ENCODE data around the gene SMARCD2.
"Not testable (repeated sequence)": the region's sequence is repeated elsewhere in the genome, so short reads cannot be mapped to it uniquely, and the experiment has no call there.

SMARCD2 gene

GRCh38 chr17:63850401-63850800 lies 7.9 kb upstream of the SMARCD2 start:
- no peak for DNase-seq (ENCODE audit: low read depth, low spot score)

- peak; percentile 87 for DNase-seq (ENCODE audit: low read depth, low spot score)
These were observed 6.6 kb upstream of the SMARCD2 start for GRCh38 chr17:63848834-63849689.

DNA sequence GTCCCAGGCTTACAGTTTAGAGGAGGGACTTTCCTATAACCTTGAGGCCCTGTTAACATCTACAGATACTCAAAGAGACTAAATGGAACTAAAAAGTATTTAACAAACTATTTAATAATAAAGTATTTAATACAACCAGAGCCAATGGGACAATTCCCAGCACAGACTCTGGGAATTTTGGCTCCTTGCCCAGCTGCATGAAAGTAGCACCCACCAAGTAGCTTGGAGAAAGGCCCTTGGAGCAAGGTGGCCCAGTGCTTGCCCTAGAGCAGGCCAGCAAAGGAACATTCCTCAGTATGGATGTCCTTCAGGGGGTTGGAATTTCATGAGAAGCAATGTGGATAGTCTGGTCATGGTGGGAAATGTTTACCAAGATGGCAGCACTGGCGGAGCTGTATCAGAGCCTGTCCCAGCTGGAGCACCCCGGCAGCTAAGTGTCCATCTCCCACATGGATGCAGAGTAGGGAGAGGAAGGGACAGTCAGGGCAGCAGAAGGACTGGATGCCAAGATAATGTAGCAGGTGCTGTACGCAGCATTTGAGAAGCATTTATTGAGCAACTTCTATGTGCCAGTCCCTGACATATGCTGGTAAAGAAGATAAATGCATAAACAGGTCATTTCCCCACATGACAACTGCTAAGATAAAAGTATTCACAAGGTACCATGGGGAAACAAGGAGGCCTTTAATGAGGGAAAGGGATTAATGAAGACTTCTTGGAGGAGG lies 5.2 kb upstream of the SMARCD2 start:
- no peak for DNase-seq (ENCODE audit: low read depth, low spot score)

DNA sequence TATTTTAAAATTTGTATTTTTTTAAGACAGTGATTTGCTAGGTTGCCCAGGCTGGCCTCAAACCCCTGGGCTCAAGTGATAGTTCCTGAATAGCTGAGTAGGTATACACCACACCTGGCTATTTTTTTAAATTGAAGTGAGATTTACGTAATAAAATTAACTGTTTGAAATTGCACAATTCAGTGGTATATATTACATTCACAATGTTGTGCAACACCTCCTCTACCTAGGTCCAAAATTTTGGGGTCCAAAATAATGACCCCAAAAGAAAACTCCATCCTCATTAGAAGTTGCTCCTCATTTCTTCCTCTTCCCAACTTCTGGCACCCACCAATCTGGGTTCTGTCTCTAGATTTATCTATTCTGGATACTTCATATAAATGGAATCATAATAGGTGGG lies 3.0 kb upstream of the SMARCD2 start:
- DNase-seq (ENCODE audit: low read depth, low spot score), result no peak

- no peak for DNase-seq (ENCODE audit: low read depth, low spot score)
These were observed 1.6 kb upstream of the SMARCD2 start for GRCh38 chr17:63843910-63844677.

DNA sequence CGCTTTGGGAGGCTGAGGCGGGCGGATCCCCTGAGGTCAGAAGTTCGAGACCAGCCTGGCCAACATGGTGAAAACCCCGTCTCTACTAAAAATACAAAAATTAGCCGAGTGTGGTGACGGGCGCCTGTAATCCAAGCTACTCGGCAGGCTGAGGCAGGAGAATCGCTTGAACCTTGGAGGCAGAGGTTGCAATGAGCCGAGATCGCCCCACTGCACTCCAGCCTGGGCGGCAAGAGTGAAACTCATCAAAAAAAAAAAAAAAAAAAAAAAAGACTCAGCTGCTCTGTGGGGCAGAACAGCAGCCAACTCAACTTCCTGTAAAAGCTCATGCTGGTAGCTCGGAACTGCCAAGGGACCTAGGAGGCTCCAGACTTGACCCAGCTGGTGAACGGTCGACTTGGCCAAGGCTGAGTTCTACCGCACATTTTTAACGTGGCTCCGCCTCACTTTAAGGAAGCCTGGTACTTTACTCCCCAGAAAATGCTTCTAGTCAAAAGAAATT lies 953 bp upstream of the SMARCD2 start:
- not testable (repeated sequence) for DNase-seq (ENCODE audit: low read depth, low spot score)

DNA sequence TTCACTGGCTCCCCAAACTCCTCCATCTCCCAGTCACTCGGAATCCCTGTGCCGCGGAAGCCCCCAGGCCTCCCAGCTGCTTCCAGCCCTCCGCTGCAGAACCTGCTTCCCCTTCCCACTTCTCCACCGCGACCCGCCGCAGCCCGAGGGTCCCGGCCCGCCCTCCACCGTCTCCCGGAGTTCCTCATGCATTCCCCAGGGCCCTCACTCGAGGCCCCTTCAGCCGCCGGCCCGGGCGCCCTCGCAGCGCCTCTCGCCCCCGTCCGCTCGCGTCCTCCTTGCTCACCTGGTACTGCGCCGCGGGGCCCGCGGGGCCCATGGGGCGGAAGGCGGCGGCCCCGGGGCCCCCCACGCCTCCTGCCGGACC lies 329 bp downstream of the SMARCD2 start:
- DNase-seq (ENCODE audit: low read depth, low spot score), result no peak

- no peak for DNase-seq (ENCODE audit: low read depth, low spot score)
These were observed 924 bp downstream of the SMARCD2 start for GRCh38 chr17:63841350-63842172.

- DNase-seq (ENCODE audit: low read depth, low spot score), result no peak
These were observed 1.7 kb downstream of the SMARCD2 start for GRCh38 chr17:63840591-63841349.

DNA sequence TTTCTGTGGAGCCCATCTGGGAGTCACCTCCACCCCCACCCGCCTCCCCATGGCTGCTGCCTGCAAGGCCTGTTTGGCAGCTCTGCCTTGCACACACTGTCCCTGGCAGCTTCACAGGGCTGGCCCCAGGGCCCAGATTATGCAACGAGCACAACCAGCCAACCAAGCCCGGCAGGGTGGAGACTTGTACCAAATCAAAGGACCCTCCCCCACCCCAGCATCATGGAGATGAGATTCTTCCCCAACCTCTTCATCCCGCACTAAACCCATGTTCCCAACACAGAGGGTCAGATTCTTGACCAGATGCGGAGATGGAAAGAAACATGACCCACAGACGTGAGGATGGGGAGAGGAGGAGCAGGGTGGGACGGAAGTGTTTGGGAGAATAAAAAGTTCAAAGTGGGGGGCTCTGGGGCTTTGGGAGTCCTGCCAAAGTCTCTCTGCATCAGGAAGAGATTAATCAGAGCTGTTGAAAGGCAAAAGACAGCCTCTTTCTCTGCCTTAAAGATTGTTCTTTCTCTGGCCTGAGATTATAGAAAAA lies 3.8 kb downstream of the SMARCD2 start:
- DNase-seq (ENCODE audit: low read depth, low spot score), result no peak

DNA sequence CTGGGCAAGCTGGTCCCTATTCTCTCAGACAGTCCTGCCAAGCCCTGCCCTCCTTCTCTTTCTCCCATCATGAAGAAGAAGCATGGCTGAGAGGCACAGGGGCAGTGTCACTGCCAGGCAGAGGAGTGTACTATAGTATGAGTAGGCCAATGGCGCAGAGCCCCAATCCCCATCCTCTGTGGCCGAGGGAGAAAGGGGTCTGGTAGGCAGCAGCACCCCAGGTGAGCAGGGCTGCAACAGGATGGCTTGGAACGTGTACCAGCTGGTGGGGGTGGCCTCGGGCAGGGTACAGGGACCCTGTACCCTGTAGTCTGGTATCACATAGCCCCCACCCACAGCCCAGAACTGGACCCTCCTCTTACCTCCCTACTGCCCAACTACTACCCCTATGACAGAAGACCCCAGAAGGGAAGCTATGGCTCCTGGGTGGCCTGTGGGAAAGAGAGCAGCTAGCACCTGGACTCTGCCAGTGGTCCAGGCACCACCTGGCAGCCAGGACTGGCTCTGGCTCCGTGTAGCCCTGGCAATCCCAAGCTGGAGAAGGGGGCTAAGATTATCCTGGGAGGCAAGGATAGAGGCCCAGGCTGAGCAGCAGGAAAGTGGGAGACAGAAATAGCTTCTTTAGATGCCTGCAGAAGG lies 4.4 kb downstream of the SMARCD2 start:
- DNase-seq (ENCODE audit: low read depth, low spot score), result no peak

GRCh38 chr17:63837480-63837879 lies 5.0 kb downstream of the SMARCD2 start:
- no peak for DNase-seq (ENCODE audit: low read depth, low spot score)

DNA sequence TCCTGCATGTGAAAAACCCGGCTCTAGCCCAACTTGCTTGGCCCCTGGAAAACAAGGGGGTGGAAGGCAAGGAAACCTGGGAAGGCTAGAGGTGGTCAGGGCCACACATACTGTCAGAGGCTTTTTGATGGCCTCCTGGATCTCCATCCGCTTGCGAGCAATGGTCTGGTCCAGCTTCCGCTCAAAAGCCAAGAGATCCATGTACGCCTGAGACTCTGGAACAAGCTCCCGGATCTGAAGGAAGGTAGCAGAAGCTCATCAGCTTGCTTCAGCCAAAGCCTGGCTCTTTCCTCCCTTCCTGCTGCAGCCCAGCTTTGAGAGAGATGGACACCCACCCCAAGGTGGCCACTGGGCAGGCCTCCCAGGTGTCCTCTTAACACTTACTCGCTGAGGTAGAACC lies 5.7 kb downstream of the SMARCD2 start:
- DNase-seq (ENCODE audit: low read depth, low spot score), result no peak

- DNase-seq (ENCODE audit: low read depth, low spot score), result no peak
These were observed 7.2 kb downstream of the SMARCD2 start for GRCh38 chr17:63835167-63835720.

DNA sequence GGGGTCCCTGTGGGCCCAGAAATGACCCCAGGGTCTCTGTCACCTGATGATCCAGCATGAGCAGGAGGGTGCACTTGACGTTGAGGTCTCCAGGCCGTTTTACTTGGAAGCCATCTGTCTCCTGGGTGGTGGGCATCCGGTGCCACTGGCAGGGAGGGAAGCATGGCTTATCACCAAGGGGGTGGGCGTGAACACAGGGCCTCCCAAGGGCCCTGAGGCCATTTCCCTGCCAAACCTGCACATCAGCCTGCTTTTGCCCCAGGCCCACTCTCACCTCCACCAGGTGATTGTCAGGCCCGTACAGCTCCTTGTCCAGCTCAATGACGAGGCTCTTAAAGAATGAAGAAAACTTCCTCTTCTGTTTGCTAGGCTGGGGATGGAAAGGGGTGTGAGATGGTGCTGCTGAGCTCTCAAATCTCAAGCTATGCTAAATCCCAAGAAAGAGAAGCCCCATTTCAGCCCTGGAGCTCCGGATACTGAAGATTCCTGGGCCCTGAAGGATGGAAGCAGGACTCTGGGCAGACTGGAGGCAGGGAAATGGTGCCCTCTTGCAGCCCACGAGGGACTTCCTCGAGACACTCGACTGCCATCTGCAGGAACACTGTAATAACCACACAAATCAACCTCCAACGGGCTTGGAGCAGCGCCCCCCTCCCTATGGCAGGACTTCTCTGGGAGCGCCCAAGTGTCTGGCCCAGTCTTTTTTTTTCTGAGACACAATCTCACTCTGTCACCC lies 7.9 kb downstream of the SMARCD2 start:
- no peak for DNase-seq (ENCODE audit: low read depth, low spot score)

DNA sequence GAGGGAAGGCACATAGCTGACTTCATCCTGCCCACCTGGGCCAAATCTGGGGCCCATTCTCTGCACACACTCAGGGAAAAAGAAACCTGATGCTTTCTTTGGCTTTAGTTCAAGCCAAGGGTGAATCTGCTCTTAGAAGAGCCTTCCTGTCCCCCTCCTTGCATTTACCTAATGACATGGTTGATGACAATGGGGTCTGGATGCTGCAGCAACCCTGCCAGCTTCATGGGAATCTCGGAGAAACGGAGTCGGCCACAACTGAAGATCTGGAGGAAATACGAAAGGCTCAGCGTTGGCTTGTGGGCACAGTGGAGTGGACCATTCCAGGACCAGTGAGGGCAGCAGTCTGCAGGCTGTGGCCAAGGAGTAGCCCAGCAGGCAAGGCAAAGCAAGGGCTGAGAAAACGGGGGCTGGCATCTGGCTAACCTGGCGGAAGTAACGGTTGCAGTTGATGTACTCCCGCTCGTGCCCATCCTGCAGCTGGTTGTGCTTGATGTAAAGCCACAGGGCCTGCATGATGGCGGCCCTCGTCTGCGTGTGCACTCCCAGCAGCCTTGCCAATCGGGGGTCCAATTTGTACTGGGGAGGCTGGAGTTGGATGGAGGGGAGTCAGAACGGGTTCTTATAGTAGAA lies 8.6 kb downstream of the SMARCD2 start:
- DNase-seq (ENCODE audit: low read depth, low spot score), result no peak

DNA sequence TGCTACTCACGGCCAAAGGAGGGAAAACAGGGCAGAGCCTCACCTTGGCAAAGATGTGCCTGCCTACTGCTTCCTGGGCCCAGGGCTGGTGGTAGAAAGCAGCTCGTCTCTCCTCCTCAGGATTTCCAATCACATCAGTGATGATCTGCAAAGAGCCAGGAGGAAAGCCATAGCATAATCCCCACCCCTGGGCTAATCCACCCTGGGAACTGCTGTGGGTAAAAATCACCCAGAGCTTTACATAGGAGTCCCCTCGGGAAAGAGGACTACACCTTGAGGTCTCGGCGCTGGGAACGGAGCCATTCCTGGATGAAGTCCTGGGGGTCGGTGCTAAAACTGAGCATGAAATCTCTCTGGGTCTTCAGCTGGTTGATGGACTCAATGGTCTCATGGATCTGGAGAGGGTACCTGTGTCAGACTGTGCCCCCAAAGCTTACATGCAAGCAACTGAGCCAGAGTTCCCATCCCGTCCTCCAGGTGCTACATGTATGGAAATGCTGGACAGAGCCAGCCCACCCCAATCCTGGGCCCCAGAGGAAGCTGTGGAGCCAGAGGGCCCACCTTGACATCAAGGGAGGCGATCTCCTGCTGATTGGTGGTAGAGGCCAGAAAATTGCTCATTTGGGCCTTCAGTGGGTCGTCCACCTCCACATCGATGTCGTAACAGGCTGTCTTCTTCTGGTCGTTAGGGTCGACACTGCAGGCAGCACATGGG lies 9.3 kb downstream of the SMARCD2 start:
- no peak for DNase-seq (ENCODE audit: low read depth, low spot score)

- no peak for DNase-seq (ENCODE audit: low read depth, low spot score)
These were observed 10.0 kb downstream of the SMARCD2 start for GRCh38 chr17:63832455-63832854.

All from activated CD4-positive, CD25-positive, alpha-beta regulatory T cell treated with anti-CD3 and anti-CD28 coated beads, Interleukin-2, amount 50 U/mL, for 16 hours (primary cell).